ENCODE data around the gene B4GALNT1.

DNA sequence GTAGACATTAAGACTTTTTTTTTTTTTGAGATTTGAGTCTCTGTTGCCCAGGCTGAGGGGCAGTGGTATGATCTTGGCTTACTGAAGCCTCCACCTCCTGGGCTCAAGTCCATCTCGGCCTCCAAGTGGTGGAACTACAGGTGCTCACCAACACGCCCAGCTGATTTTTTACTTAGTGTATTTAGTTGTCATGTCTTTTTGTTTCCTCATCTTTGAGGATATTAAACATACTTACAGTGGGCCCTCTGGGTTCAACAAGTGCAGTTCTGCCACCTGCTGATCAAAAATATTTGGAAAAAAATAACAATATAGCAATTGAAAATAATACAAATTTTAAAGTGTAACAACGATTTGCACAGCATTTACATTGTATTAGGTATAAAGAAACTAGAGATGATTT is 4.4 kb upstream of the B4GALNT1 start:
- no peak for TF ChIP-seq FOXM1 (IDR thresholded peaks at IDR 0.05; ENCODE audit: low read depth)
- no peak for TF ChIP-seq FOXM1 (CRISPR knock-in tag; IDR thresholded peaks at IDR 0.05; ENCODE audit: low read depth)
- TF ChIP-seq, protein P1, sequence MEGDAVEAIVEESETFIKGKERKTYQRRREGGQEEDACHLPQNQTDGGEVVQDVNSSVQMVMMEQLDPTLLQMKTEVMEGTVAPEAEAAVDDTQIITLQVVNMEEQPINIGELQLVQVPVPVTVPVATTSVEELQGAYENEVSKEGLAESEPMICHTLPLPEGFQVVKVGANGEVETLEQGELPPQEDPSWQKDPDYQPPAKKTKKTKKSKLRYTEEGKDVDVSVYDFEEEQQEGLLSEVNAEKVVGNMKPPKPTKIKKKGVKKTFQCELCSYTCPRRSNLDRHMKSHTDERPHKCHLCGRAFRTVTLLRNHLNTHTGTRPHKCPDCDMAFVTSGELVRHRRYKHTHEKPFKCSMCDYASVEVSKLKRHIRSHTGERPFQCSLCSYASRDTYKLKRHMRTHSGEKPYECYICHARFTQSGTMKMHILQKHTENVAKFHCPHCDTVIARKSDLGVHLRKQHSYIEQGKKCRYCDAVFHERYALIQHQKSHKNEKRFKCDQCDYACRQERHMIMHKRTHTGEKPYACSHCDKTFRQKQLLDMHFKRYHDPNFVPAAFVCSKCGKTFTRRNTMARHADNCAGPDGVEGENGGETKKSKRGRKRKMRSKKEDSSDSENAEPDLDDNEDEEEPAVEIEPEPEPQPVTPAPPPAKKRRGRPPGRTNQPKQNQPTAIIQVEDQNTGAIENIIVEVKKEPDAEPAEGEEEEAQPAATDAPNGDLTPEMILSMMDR (IDR thresholded peaks at IDR 0.05 in 2 of 3, conservative IDR thresholded peaks at IDR 0.05 in 1 of 3; ENCODE audit: insufficient read depth in 2 of 3, low read depth in 1 of 3, low read length in 3 of 3): no peak; a peak in 1 of 6 replicates
- TF ChIP-seq GABPA (tag; conservative IDR thresholded peaks at IDR 0.05; ENCODE audit: low read depth): no peak
- TF ChIP-seq, protein P2, sequence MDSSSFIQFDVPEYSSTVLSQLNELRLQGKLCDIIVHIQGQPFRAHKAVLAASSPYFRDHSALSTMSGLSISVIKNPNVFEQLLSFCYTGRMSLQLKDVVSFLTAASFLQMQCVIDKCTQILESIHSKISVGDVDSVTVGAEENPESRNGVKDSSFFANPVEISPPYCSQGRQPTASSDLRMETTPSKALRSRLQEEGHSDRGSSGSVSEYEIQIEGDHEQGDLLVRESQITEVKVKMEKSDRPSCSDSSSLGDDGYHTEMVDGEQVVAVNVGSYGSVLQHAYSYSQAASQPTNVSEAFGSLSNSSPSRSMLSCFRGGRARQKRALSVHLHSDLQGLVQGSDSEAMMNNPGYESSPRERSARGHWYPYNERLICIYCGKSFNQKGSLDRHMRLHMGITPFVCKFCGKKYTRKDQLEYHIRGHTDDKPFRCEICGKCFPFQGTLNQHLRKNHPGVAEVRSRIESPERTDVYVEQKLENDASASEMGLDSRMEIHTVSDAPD (CRISPR knock-in tag; IDR thresholded peaks at IDR 0.05): no peak
- TF ChIP-seq ZNF24 (IDR thresholded peaks at IDR 0.05): no peak
- no peak for TF ChIP-seq MAFK (IDR thresholded peaks at IDR 0.05; ENCODE audit: low read length)
